Measurements from ENCODE around the gene PHETA2.

DNA sequence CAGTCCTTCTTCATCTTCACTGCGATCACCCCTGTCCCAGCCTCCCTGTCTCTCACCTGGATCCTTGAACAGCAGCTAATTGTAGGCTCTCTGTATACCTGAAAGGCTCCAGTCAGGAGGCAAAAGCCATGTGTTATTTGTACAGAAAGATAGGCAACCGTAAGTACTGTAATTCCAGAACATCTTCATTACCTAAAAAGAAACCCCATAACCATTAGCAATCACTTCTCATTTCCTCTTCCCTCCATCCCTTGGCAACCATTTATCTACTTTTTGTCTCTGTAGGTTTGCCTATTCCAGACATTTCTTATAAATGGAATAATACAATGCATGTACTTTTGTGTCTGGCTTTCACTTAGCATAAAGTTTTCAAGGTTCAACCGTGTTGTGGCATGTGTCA lies 21.3 kb upstream of the PHETA2 start:
- no peak for TF ChIP-seq EZH2 (IDR thresholded peaks at IDR 0.05; ENCODE audit: low read length)
- TF ChIP-seq, protein P1, sequence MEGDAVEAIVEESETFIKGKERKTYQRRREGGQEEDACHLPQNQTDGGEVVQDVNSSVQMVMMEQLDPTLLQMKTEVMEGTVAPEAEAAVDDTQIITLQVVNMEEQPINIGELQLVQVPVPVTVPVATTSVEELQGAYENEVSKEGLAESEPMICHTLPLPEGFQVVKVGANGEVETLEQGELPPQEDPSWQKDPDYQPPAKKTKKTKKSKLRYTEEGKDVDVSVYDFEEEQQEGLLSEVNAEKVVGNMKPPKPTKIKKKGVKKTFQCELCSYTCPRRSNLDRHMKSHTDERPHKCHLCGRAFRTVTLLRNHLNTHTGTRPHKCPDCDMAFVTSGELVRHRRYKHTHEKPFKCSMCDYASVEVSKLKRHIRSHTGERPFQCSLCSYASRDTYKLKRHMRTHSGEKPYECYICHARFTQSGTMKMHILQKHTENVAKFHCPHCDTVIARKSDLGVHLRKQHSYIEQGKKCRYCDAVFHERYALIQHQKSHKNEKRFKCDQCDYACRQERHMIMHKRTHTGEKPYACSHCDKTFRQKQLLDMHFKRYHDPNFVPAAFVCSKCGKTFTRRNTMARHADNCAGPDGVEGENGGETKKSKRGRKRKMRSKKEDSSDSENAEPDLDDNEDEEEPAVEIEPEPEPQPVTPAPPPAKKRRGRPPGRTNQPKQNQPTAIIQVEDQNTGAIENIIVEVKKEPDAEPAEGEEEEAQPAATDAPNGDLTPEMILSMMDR (optimal IDR thresholded peaks at IDR 0.05 in 1 of 3, IDR thresholded peaks at IDR 0.05 in 1 of 3, conservative IDR thresholded peaks at IDR 0.05 in 1 of 3; ENCODE audit: extremely low read depth in 1 of 3, insufficient read depth in 2 of 3, low read length in 3 of 3) = no peak
